HEK293 (cell line): ENCODE measurements around the gene PRDX2.
A peak's percentile ranks its signal among the peaks of the same experiment; 100 is the strongest.

Experiments
- BCL11B ChIP-seq: fragments of 450-650 bp; formaldehyde crosslinking; IDR thresholded peaks from 2 replicates; pipeline ENCODE4 v1.5.1; 2016; ENCODE audit warnings: low read depth, missing biosample characterization, missing genetic modification characterization
- EGR2 ChIP-seq: fragments of 450-650 bp; formaldehyde crosslinking; IDR thresholded peaks from 2 replicates; pipeline ENCODE4 v1.5.1; 2016; ENCODE audit warnings: low read depth, missing biosample characterization, missing genetic modification characterization
- KLF9 ChIP-seq: fragments of 450-650 bp; formaldehyde crosslinking; IDR thresholded peaks from 2 replicates; pipeline ENCODE4 v1.5.1; 2016; ENCODE audit warnings: missing biosample characterization, missing genetic modification characterization, low read depth
- PATZ1 ChIP-seq: fragments of 450-650 bp; formaldehyde crosslinking; IDR thresholded peaks from 2 replicates; pipeline ENCODE4 v1.5.1; 2016; ENCODE audit warnings: missing biosample characterization, missing genetic modification characterization
- PBX3 ChIP-seq: sonication (generic); formaldehyde crosslinking; IDR thresholded peaks from 2 replicates; pipeline ENCODE4 v1.8.1; 2022; ENCODE audit warnings: mild to moderate bottlenecking, moderate library complexity, missing genetic modification reagents
- PRDM1 ChIP-seq: fragments of 450-650 bp; formaldehyde crosslinking; IDR thresholded peaks from 2 replicates; pipeline ENCODE4; 2016; ENCODE audit warnings: missing biosample characterization, missing genetic modification characterization
- SP7 ChIP-seq: fragments of 450-650 bp; formaldehyde crosslinking; IDR thresholded peaks from 2 replicates; pipeline ENCODE4 v1.5.1; 2016; ENCODE audit warnings: missing biosample characterization, missing genetic modification characterization
- ZBTB10 ChIP-seq: fragments of 450-650 bp; formaldehyde crosslinking; IDR thresholded peaks from 2 replicates; pipeline ENCODE4 v1.5.1; 2016; ENCODE audit warnings: missing biosample characterization, missing genetic modification characterization
- ZBTB17 ChIP-seq: fragments of 450-650 bp; formaldehyde crosslinking; IDR thresholded peaks from 2 replicates; pipeline ENCODE4 v1.5.1; 2016; ENCODE audit warnings: missing biosample characterization, missing genetic modification characterization
- ZBTB26 ChIP-seq: fragments of 450-650 bp; formaldehyde crosslinking; optimal IDR thresholded peaks from 2 replicates; pipeline ENCODE3; 2016; ENCODE audit warnings: missing biosample characterization, mild to moderate bottlenecking, missing genetic modification characterization
- ZEB2 ChIP-seq: fragments of 450-650 bp; formaldehyde crosslinking; IDR thresholded peaks from 2 replicates; pipeline ENCODE4 v1.5.1; 2016; ENCODE audit warnings: missing biosample characterization, missing genetic modification characterization
- ZFHX2 ChIP-seq: fragments of 450-650 bp; formaldehyde crosslinking; conservative IDR thresholded peaks from 2 replicates; pipeline ENCODE4 v1.5.1; 2016; ENCODE audit warnings: missing biosample characterization, missing genetic modification characterization
- ZNF148 ChIP-seq: fragments of 450-650 bp; formaldehyde crosslinking; IDR thresholded peaks from 2 replicates; pipeline ENCODE4 v1.5.0; 2017; ENCODE audit warnings: missing biosample characterization, missing genetic modification characterization, borderline replicate concordance
- ZNF16 ChIP-seq: fragments of 450-650 bp; formaldehyde crosslinking; IDR thresholded peaks from 2 replicates; pipeline ENCODE4 v1.5.1; 2016; ENCODE audit warnings: low read depth, missing biosample characterization, missing genetic modification characterization
- ZNF488 ChIP-seq: fragments of 450-650 bp; formaldehyde crosslinking; IDR thresholded peaks from 2 replicates; pipeline ENCODE4 v1.5.1; 2016; ENCODE audit warnings: missing biosample characterization, missing genetic modification characterization
- ZNF548 ChIP-seq: fragments of 450-650 bp; formaldehyde crosslinking; IDR thresholded peaks from 2 replicates; pipeline ENCODE4 v1.5.1; 2016; ENCODE audit warnings: missing biosample characterization, missing genetic modification characterization
- ZNF76 ChIP-seq: fragments of 450-650 bp; formaldehyde crosslinking; IDR thresholded peaks from 2 replicates; pipeline ENCODE4; 2016; ENCODE audit warnings: low read depth, missing biosample characterization, missing genetic modification characterization, borderline replicate concordance

The PRDX2 gene

GRCh38 chr19:12847159-12848139 lies 45.8 kb upstream of the PRDX2 start (continued):
- TF ChIP-seq ZBTB26 (tag by site-specific recombination) = peak; percentile 71
- TF ChIP-seq PBX3 (CRISPR knock-in tag) = peak; percentile 79
- peak; percentile 72 for TF ChIP-seq ZBTB17 (tag by site-specific recombination)
- TF ChIP-seq ZNF16 = no peak
- peak; percentile 42; the same call in 1 of the 2 replicates for TF ChIP-seq KLF9 (tag by site-specific recombination)
- TF ChIP-seq PRDM1 (tag by site-specific recombination) = 0 out of 2 replicates have a peak, but pooled peaks have one; percentile 31
- no peak for TF ChIP-seq ZNF488 (tag by site-specific recombination)
- TF ChIP-seq ZFHX2 (tag by site-specific recombination) = peak; percentile 53
- TF ChIP-seq ZNF148 = no peak
- TF ChIP-seq BCL11B (tag by site-specific recombination) = peak; percentile 47; the same call in 1 of the 2 replicates
- TF ChIP-seq ZEB2 = peak; percentile 82
- TF ChIP-seq ZNF548 (tag by site-specific recombination) = no peak
- TF ChIP-seq ZNF76 (tag by site-specific recombination) = peak; percentile 34; the same call in 1 of the 2 replicates
- TF ChIP-seq PATZ1 (tag by site-specific recombination) = peak; percentile 59
- peak; percentile 73 for TF ChIP-seq SP7 (tag by site-specific recombination)
- TF ChIP-seq EGR2 (tag by site-specific recombination) = 0 out of 2 replicates have a peak, but pooled peaks have one; percentile 39
- TF ChIP-seq ZBTB10 (tag by site-specific recombination) = peak; percentile 58; the same call in 1 of the 2 replicates
- TF ChIP-seq, all 188 proteins: peak for 33
